K562 (cell line): ENCODE data around the gene BPI. TPM values are rescaled to one million over a fixed set of nuclear protein-coding genes. Genes with fewer than 3 reads are reported as not detected.

Experiments
- ATAC-seq: fragments of 200-7000 bp; cut with Tn5 transposase; 3 replicates; pipeline ENCODE4 v1.9.1; 2020; ENCODE audit warnings: moderate library complexity
- BruUV-seq: library from RNA; stranded (reverse); fragments of 400-500 nt; replicated peaks from 2 replicates; lab custom pipeline; 2021; lab: Mats Ljungman, UMichigan
- CTCF ChIA-PET: fragments of 300-600 bp; formaldehyde crosslinking; extraction: SDS; loops from one replicate; lab custom pipeline; 2021; ENCODE audit warnings: low intra/inter-chr PET ratio; lab: Yijun Ruan, JAX
- POLR2A ChIA-PET: fragments of 300-600, 350-650 bp; sonication (Branson Sonifier 250); formaldehyde crosslinking; extraction: SDS; loops from one replicate; lab custom pipeline; 2021; ENCODE audit warnings: antibody characterized with exemption, inconsistent platforms; lab: Yijun Ruan, JAX
- DNase-seq, 4 experiments: peaks; one replicate each; pipeline versions ENCODE4 v3.0.0 to v3.0.0-alpha.2; 2011 to 2018; ENCODE audit warnings: low spot score in 3 of 4, mixed read lengths in 3 of 4; ENCODE audit errors: extremely low read depth in 1 of 4
- FAIRE-seq: peaks from 2 replicates; lab custom pipeline; 2011; peaks lifted over from hg19 to GRCh38; lab: Jason Lieb, UNC
- H2AFZ ChIP-seq: 2 replicates; pipeline ENCODE4 v1.6.0; 2011; ENCODE audit warnings: low read depth, low read length, control low read depth, inconsistent platforms
- H3K27ac ChIP-seq: fragments of 200-600 bp; 3 replicates; pipeline ENCODE4 v1.8.0; 2011; ENCODE audit warnings: low read depth, mild to moderate bottlenecking, control low read depth, inconsistent platforms, low read length, moderate library complexity, mixed read lengths; ENCODE audit errors: extremely low read depth
- H3K27me3 ChIP-seq, 2 experiments: fragments of 300-600 bp in 1 of 2; 2 replicates in 1 of 2; 3 replicates in 1 of 2; pipeline versions ENCODE4 v1.6.0 to v1.8.0; 2011; ENCODE audit warnings: inconsistent platforms in 2 of 2, low read length in 2 of 2, mild to moderate bottlenecking in 1 of 2, mixed read lengths in 1 of 2, moderate library complexity in 1 of 2; ENCODE audit not compliant: control insufficient read depth in 2 of 2, insufficient read depth in 2 of 2
- H3K36me3 ChIP-seq: fragments of 300-600 bp; 3 replicates; pipeline ENCODE4 v1.8.0; 2011; ENCODE audit warnings: mild to moderate bottlenecking, low read length, inconsistent platforms; ENCODE audit not compliant: control insufficient read depth, insufficient read depth
- H3K4me1 ChIP-seq, 2 experiments: fragments of 200-600 bp in 1 of 2; replicated peaks in 1 of 2; 2 replicates in 1 of 2; 3 replicates in 1 of 2; pipeline versions ENCODE4 v1.5.1 to v1.8.0; 2011; ENCODE audit warnings: inconsistent platforms in 2 of 2, low read length in 2 of 2, mild to moderate bottlenecking in 1 of 2, mixed read lengths in 1 of 2, moderate library complexity in 1 of 2; ENCODE audit not compliant: control insufficient read depth in 2 of 2, insufficient read depth in 2 of 2
- H3K4me2 ChIP-seq: 2 replicates; pipeline ENCODE4 v1.6.1; 2011; ENCODE audit warnings: low read length, control low read depth, inconsistent platforms, mixed read lengths; ENCODE audit not compliant: insufficient read depth
- H3K4me3 ChIP-seq: fragments of 200-600 bp; sonication (generic), shearing (Covaris generic); 2 replicates; pipeline ENCODE4 v1.5.1; 2016; ENCODE audit warnings: control low read depth, inconsistent platforms
- H3K79me2 ChIP-seq: fragments of 200-600 bp; 3 replicates; pipeline ENCODE4 v1.8.0; 2011; ENCODE audit warnings: low read length, inconsistent platforms; ENCODE audit not compliant: control insufficient read depth, insufficient read depth
- H3K9ac ChIP-seq, 2 experiments: 2 replicates each; pipeline versions ENCODE4 v1.6.0 to v1.6.1; 2011; ENCODE audit warnings: low read depth in 2 of 2, low read length in 2 of 2, control low read depth in 1 of 2, inconsistent platforms in 1 of 2, mild to moderate bottlenecking in 1 of 2, mixed read lengths in 1 of 2; ENCODE audit not compliant: insufficient read depth in 1 of 2
- H3K9me1 ChIP-seq: one replicate; pipeline ENCODE4 v1.6.0; 2011; ENCODE audit warnings: inconsistent platforms, mild to moderate bottlenecking, low read length, moderate library complexity; ENCODE audit not compliant: control insufficient read depth, insufficient read depth
- H3K9me3 ChIP-seq: replicated peaks from 2 replicates; pipeline ENCODE4 v1.5.1; 2011; ENCODE audit warnings: low read depth, low read length, inconsistent platforms; ENCODE audit not compliant: control insufficient read depth, insufficient read depth
- H4K20me1 ChIP-seq: replicated peaks from 2 replicates; pipeline ENCODE4 v1.6.1; 2011; ENCODE audit warnings: low read length, inconsistent platforms, mixed read lengths; ENCODE audit not compliant: control insufficient read depth, insufficient read depth
- GTF2A2 ChIP-seq: IDR thresholded peaks from 2 replicates; pipeline ENCODE4 v1.6.1; 2016; ENCODE audit warnings: mild to moderate bottlenecking, missing genetic modification characterization, missing compliant biosample characterization
- ZNF354B ChIP-seq: fragments of 250-450 bp; sonication (Bioruptor Pico); IDR thresholded peaks from 2 replicates; pipeline ENCODE4 v1.4.0; 2020
- WGBS: fragments of 100-300 bp; shearing (Covaris generic); methylation state at CpG from one replicate; pipeline ENCODE4 v1.1.6; 2016; ENCODE audit warnings: low coverage, mixed read lengths; ENCODE audit not compliant: insufficient coverage; ENCODE audit errors: missing lambda C conversion rate; 5-methylcytosine and 5-hydroxymethylcytosine counted together
- in situ Hi-C: fragments of 300-500 bp; cut with MboI; formaldehyde crosslinking; loops from 4 replicates; pipeline ENCODE4 v1.15.0; 2018; ENCODE audit warnings: inconsistent platforms, mixed read lengths
- intact Hi-C: fragments of 100-400 bp; cut with micrococcal nuclease; formaldehyde crosslinking; loops from 2 replicates; pipeline ENCODE4 v1.14.2; 2022
- polyA plus RNA-seq, 8 experiments: library from polyadenylated mRNA; depleted of rRNA in 4 of 8; stranded (reverse) in 5 of 8; unstranded in 3 of 8; fragments of >200 nt; fragmentation: Nextera tagmentation in 2 of 8; fragmentation: Illumina TruSeq in 1 of 8; extraction: Ambion mirVana in 2 of 8; extraction: Trizol in 1 of 8; gene quantifications; 2 replicates each; pipeline versions ENCODE4 v1.2.1 to v1.2.3, GENCODE V29; 2011 to 2014; ENCODE audit warnings: inconsistent platforms in 1 of 8, missing spikeins in 1 of 8
- total RNA-seq, 7 experiments: library from RNA; depleted of rRNA in 6 of 7; stranded (reverse); fragments of >200 nt in 6 of 7; fragmentation: Illumina TruSeq in 2 of 7; extraction: Trizol in 2 of 7; gene quantifications; 2 replicates each; pipeline versions ENCODE4 v1.2.1 to v1.2.3, GENCODE V29; 2011 to 2021; ENCODE audit warnings: low replicate concordance in 1 of 7
- TF ChIP-seq, protein P1 (sequence below), 2 experiments: fragments of 150-350 bp in 1 of 2; IDR thresholded peaks; 2 replicates each; pipeline ENCODE4 v1.6.1; 2012 to 2016; ENCODE audit warnings: low read depth in 2 of 2, low read length in 2 of 2, mild to moderate bottlenecking in 1 of 2, moderate library complexity in 1 of 2

Gene BPI
- total and polyA plus RNA-seq, 9 of the 15 experiments (the other 6 are each of a cell fraction or from before 2014, with no cell fraction given): not detected

DNA sequence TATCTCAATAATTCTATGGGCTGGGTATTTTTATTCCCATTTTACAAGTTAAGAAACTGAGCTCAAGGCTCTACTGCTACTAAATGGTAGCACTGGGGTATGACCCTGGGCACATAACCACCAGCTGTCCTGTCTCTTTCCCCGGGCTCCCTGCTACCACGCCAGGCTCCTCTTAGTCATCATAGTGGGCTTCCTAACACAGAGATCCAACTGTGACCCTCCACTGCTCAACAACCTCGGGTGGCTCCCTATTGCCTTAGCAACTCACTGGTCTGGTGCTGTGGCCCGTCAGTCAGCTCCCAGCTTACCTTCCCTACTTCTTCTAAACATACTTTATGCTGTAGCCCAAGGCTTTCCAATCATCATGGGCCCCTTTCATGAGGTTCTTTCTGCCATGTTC is 47.9 kb upstream of the BPI start:
- in situ Hi-C loops: no loop called here
- Histone ChIP-seq H3K9ac (no peak overlapping the region), H2AFZ (no peak overlapping the region), H3K36me3 (no peaks in the 10 kb centered on the region), H3K4me1 (peaks cover 0 to 4% of the 10 kb centered on the region in 2 experiments; a peak in 1 of 5 replicates), H3K27me3 (peaks cover 26 to 64% of the 10 kb centered on the region in 2 experiments), H3K4me3 (no peak overlapping the region), H3K9me3 (no peaks in the 10 kb centered on the region), H4K20me1 (no peaks in the 10 kb centered on the region), H3K27ac (no peak overlapping the region), H3K79me2 (no peaks in the 10 kb centered on the region), H3K9me1 (no peaks in the 10 kb centered on the region), H3K4me2 (no peak overlapping the region)
- ATAC-seq (no peak), DNase-seq (no peak), FAIRE-seq (no peak)
- TF ChIP-seq, protein P1, sequence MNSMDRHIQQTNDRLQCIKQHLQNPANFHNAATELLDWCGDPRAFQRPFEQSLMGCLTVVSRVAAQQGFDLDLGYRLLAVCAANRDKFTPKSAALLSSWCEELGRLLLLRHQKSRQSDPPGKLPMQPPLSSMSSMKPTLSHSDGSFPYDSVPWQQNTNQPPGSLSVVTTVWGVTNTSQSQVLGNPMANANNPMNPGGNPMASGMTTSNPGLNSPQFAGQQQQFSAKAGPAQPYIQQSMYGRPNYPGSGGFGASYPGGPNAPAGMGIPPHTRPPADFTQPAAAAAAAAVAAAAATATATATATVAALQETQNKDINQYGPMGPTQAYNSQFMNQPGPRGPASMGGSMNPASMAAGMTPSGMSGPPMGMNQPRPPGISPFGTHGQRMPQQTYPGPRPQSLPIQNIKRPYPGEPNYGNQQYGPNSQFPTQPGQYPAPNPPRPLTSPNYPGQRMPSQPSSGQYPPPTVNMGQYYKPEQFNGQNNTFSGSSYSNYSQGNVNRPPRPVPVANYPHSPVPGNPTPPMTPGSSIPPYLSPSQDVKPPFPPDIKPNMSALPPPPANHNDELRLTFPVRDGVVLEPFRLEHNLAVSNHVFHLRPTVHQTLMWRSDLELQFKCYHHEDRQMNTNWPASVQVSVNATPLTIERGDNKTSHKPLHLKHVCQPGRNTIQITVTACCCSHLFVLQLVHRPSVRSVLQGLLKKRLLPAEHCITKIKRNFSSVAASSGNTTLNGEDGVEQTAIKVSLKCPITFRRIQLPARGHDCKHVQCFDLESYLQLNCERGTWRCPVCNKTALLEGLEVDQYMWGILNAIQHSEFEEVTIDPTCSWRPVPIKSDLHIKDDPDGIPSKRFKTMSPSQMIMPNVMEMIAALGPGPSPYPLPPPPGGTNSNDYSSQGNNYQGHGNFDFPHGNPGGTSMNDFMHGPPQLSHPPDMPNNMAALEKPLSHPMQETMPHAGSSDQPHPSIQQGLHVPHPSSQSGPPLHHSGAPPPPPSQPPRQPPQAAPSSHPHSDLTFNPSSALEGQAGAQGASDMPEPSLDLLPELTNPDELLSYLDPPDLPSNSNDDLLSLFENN (IDR thresholded peaks at IDR 0.05; ENCODE audit: low read depth in 2 of 2, low read length in 2 of 2): no peak
- TF ChIP-seq ZNF354B (no peak), GTF2A2 (tag) (no peak)
- intact Hi-C loops: no loop called here
- ChIA-PET CTCF (no interaction called here), POLR2A (interaction anchor here (0.6 kb wide), 1 partner anchor 219 kb away, joined by 4 read pairs; no protein-coding TSS in a partner anchor)
- whole genome bisulfite sequencing: 0% methylated on average over 4 of the region's 4 CpGs
- no TSS peak for BruUV-seq
